ENCODE measurements around the gene ADAM8. TPM values are rescaled to one million over a fixed set of nuclear protein-coding genes. Genes with fewer than 3 reads are reported as not detected.

ADAM8 gene
- total and polyA plus RNA-seq, 4 donors = 4.4 to 79.2 (median 27.4) TPM

GRCh38 chr10:133318494-133319127, 41.9 kb upstream of the ADAM8 start:
- Histone ChIP-seq H3K4me1 (ENCODE audit: control insufficient read depth in 5 of 5, insufficient read depth in 5 of 5, low read length in 5 of 5) (peaks cover 0 to 2% (median 0%) of the 10 kb centered on the region in 5 donors), H3K36me3 (ENCODE audit: control insufficient read depth in 4 of 4, insufficient read depth in 4 of 4, low read length in 4 of 4) (no peaks in the 10 kb centered on the region), H3K9ac (ENCODE audit: insufficient read depth in 1 of 2, low read length in 2 of 2) (no peak overlapping the region), H3K27ac (ENCODE audit: low read depth in 1 of 2, low read length in 1 of 2) (no peak overlapping the region), H3K9me3 (ENCODE audit: control insufficient read depth in 4 of 4, insufficient read depth in 3 of 4, low read length in 3 of 4) (peaks cover 0 to 4% (median 0%) of the 10 kb centered on the region in 4 donors), H3K4me3 (no peak overlapping the region), H3K27me3 (ENCODE audit: control insufficient read depth in 3 of 3, insufficient read depth in 3 of 3, low read length in 2 of 3) (peaks cover 0 to 12% (median 10%) of the 10 kb centered on the region in 3 donors)
- TF ChIP-seq, protein P1, sequence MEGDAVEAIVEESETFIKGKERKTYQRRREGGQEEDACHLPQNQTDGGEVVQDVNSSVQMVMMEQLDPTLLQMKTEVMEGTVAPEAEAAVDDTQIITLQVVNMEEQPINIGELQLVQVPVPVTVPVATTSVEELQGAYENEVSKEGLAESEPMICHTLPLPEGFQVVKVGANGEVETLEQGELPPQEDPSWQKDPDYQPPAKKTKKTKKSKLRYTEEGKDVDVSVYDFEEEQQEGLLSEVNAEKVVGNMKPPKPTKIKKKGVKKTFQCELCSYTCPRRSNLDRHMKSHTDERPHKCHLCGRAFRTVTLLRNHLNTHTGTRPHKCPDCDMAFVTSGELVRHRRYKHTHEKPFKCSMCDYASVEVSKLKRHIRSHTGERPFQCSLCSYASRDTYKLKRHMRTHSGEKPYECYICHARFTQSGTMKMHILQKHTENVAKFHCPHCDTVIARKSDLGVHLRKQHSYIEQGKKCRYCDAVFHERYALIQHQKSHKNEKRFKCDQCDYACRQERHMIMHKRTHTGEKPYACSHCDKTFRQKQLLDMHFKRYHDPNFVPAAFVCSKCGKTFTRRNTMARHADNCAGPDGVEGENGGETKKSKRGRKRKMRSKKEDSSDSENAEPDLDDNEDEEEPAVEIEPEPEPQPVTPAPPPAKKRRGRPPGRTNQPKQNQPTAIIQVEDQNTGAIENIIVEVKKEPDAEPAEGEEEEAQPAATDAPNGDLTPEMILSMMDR (IDR thresholded peaks at IDR 0.05; ENCODE audit: control extremely low read depth, extremely low read depth) = peak; percentile 47
- DNase-seq (peak; percentile 33 to 58 (median 41)), ATAC-seq (ENCODE audit: insufficient read depth, low FRiP score) (peak; percentile 79)
- 10% methylated on average over 43 to 51 of the region's 51 CpGs for WGBS, 2 donors

GRCh38 chr10:133316732-133317131, 40.1 kb upstream of the ADAM8 start:
- Histone ChIP-seq H3K9me3 (ENCODE audit: control insufficient read depth in 4 of 4, insufficient read depth in 3 of 4, low read length in 3 of 4) (peaks cover 0 to 7% (median 0%) of the 10 kb centered on the region in 4 donors), H3K4me3 (no peak overlapping the region), H3K27ac (ENCODE audit: low read depth in 1 of 2, low read length in 1 of 2) (no peak overlapping the region), H3K9ac (ENCODE audit: insufficient read depth in 1 of 2, low read length in 2 of 2) (no peak overlapping the region), H3K27me3 (ENCODE audit: control insufficient read depth in 3 of 3, insufficient read depth in 3 of 3, low read length in 2 of 3) (peaks cover 0 to 12% (median 10%) of the 10 kb centered on the region in 3 donors), H3K36me3 (ENCODE audit: control insufficient read depth in 4 of 4, insufficient read depth in 4 of 4, low read length in 4 of 4) (peaks cover 0 to 11% (median 0%) of the 10 kb centered on the region in 4 donors), H3K4me1 (ENCODE audit: control insufficient read depth in 5 of 5, insufficient read depth in 5 of 5, low read length in 5 of 5) (peaks cover 0 to 2% (median 0%) of the 10 kb centered on the region in 5 donors)
- TF ChIP-seq, protein P1 (IDR thresholded peaks at IDR 0.05; ENCODE audit: control extremely low read depth, extremely low read depth) = no peak
- 86 to 87% methylated on average over 7 of the region's 7 CpGs for WGBS, 2 donors
- ATAC-seq (ENCODE audit: insufficient read depth, low FRiP score) = no peak
- DNase-seq = no peak

DNA sequence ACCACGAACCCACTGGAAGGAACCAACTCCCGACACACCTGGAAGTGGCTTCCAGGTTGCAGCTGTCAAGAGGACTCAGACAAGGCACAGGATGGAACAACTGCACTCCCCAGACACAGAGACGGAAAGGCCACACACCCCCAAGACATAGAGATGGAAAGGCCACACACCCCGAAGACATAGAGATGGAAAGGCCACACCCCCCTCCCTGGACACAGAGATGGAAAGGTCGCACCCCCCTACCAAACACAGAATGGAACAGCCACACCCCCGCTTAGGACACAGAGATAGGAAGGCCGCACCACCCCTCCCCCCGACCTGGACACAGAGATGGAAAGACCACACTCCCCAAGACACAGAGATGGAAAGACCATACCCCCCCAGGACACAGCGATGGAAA, 39.6 kb upstream of the ADAM8 start:
- no peak for DNase-seq
- Histone ChIP-seq H3K27ac (ENCODE audit: low read depth in 1 of 2, low read length in 1 of 2) (no peak overlapping the region), H3K4me1 (ENCODE audit: control insufficient read depth in 5 of 5, insufficient read depth in 5 of 5, low read length in 5 of 5) (peaks cover 0 to 2% (median 0%) of the 10 kb centered on the region in 5 donors), H3K27me3 (ENCODE audit: control insufficient read depth in 3 of 3, insufficient read depth in 3 of 3, low read length in 2 of 3) (peaks cover 0 to 12% (median 10%) of the 10 kb centered on the region in 3 donors), H3K9me3 (ENCODE audit: control insufficient read depth in 4 of 4, insufficient read depth in 3 of 4, low read length in 3 of 4) (peaks cover 0 to 7% (median 0%) of the 10 kb centered on the region in 4 donors), H3K36me3 (ENCODE audit: control insufficient read depth in 4 of 4, insufficient read depth in 4 of 4, low read length in 4 of 4) (peaks cover 0 to 14% (median under 1%) of the 10 kb centered on the region in 4 donors), H3K4me3 (no peak overlapping the region), H3K9ac (ENCODE audit: insufficient read depth in 1 of 2, low read length in 2 of 2) (no peak overlapping the region)
- TF ChIP-seq, protein P1 (IDR thresholded peaks at IDR 0.05; ENCODE audit: control extremely low read depth, extremely low read depth) = no peak
- WGBS, 2 donors = 88 to 91% methylated on average over 9 of the region's 9 CpGs
- ATAC-seq (ENCODE audit: insufficient read depth, low FRiP score) = no peak
